NK-92 treated with Interleukin-12 subunit alpha and Interleukin-12 subunit beta, amount 100 ng/mL, for 24 hours (cell line): ENCODE measurements around the gene YEATS4.

ENCODE experiments used
- DNase-seq: peaks from one replicate; lab custom pipeline; 2025; lab: John Stamatoyannopoulos, UW

The YEATS4 gene

GRCh38 chr12:69342421-69342820, 17.1 kb upstream of the YEATS4 start:
- DNase-seq: no peak

- DNase-seq: no peak
These were observed 16.2 kb upstream of the YEATS4 start for GRCh38 chr12:69343357-69343756.

- no peak for DNase-seq
These were observed 15.5 kb upstream of the YEATS4 start for GRCh38 chr12:69343885-69344612.

GRCh38 chr12:69345077-69345476, 14.5 kb upstream of the YEATS4 start:
- no peak for DNase-seq

GRCh38 chr12:69345742-69346141, 13.8 kb upstream of the YEATS4 start:
- DNase-seq: no peak

- DNase-seq: no peak
These were observed 11.2 kb upstream of the YEATS4 start, which contains the start of gene LYZ for GRCh38 chr12:69348162-69348938. Gene LYZ (plus strand): TSS chr12:69348381. CDS start chr12:69348409, 28 bp downstream.

GRCh38 chr12:69350002-69350626, 9.4 kb upstream of the YEATS4 start:
- DNase-seq: no peak

GRCh38 chr12:69350777-69351176, 8.8 kb upstream of the YEATS4 start:
- DNase-seq: no peak

- DNase-seq: no peak
These were observed 7.9 kb upstream of the YEATS4 start for GRCh38 chr12:69351462-69352236.

GRCh38 chr12:69352904-69353303, 6.6 kb upstream of the YEATS4 start:
- DNase-seq: no peak

- DNase-seq: no peak
These were observed 5.4 kb upstream of the YEATS4 start for GRCh38 chr12:69354172-69354555.

GRCh38 chr12:69354556-69355187, 4.9 kb upstream of the YEATS4 start:
- DNase-seq: no peak

GRCh38 chr12:69355363-69356028, 4.0 kb upstream of the YEATS4 start:
- DNase-seq: no peak

- DNase-seq: no peak
These were observed 767 bp downstream of the YEATS4 start for GRCh38 chr12:69360348-69360672.

GRCh38 chr12:69366796-69367195, 7.3 kb downstream of the YEATS4 start:
- DNase-seq: no peak

GRCh38 chr12:69368171-69368570, 8.6 kb downstream of the YEATS4 start:
- DNase-seq: no peak

GRCh38 chr12:69383074-69383473, 23.5 kb downstream of the YEATS4 start:
- DNase-seq: no peak

- DNase-seq: no peak
These were observed 25.5 kb downstream of the YEATS4 start for GRCh38 chr12:69385038-69385437.

- DNase-seq: no peak
These were observed 27.4 kb downstream of the YEATS4 start for GRCh38 chr12:69386921-69387320.

GRCh38 chr12:69388371-69388770, 28.8 kb downstream of the YEATS4 start:
- no peak for DNase-seq

GRCh38 chr12:69389831-69390230, 30.3 kb downstream of the YEATS4 start:
- DNase-seq: no peak
